ENCODE measurements around the gene NEDD8. TPM values are rescaled to one million over a fixed set of nuclear protein-coding genes. Genes with fewer than 3 reads are reported as not detected.

NEDD8 gene
- total RNA-seq = 10 to 100 TPM; 28.7 to 77.6 TPM

GRCh38 chr14:24232121-24232644 is at the start of gene NEDD8:
Gene NEDD8 (minus strand): TSS chr14:24232367. CDS start chr14:24232267, 100 bp downstream.
- intact Hi-C loops (cut with DNase I) = no loop called here
- Histone ChIP-seq H3K9me3 (no peaks in the 10 kb centered on the region), H3K4me1 (peaks cover 36% of the 10 kb centered on the region), H3K27ac (peak within 1 kb of the TSS; percentile 77 to 94 (median 84)), H3K27me3 (no peaks in the 10 kb centered on the region), H3K4me3 (peak within 1 kb of the TSS; percentile 76 to 86), H3K36me3 (replicated peaks in 1 of 2; ENCODE audit: insufficient read depth in 1 of 2, low read depth in 2 of 2) (peaks cover 0 to 8% of the 10 kb centered on the region in 2 donors)
- DNase-seq (peak; percentile 86 to 91 (median 88)), ATAC-seq (peak; percentile 92)
- TF ChIP-seq, protein P1, sequence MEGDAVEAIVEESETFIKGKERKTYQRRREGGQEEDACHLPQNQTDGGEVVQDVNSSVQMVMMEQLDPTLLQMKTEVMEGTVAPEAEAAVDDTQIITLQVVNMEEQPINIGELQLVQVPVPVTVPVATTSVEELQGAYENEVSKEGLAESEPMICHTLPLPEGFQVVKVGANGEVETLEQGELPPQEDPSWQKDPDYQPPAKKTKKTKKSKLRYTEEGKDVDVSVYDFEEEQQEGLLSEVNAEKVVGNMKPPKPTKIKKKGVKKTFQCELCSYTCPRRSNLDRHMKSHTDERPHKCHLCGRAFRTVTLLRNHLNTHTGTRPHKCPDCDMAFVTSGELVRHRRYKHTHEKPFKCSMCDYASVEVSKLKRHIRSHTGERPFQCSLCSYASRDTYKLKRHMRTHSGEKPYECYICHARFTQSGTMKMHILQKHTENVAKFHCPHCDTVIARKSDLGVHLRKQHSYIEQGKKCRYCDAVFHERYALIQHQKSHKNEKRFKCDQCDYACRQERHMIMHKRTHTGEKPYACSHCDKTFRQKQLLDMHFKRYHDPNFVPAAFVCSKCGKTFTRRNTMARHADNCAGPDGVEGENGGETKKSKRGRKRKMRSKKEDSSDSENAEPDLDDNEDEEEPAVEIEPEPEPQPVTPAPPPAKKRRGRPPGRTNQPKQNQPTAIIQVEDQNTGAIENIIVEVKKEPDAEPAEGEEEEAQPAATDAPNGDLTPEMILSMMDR (IDR thresholded peaks at IDR 0.05) = no peak
- TF ChIP-seq POLR2A (IDR thresholded peaks at IDR 0.05) = peak in 2 of 3 donors; percentile 45 to 71
- 0% methylated on average over 9 to 30 of the region's 30 CpGs for WGBS, 2 donors

DNA sequence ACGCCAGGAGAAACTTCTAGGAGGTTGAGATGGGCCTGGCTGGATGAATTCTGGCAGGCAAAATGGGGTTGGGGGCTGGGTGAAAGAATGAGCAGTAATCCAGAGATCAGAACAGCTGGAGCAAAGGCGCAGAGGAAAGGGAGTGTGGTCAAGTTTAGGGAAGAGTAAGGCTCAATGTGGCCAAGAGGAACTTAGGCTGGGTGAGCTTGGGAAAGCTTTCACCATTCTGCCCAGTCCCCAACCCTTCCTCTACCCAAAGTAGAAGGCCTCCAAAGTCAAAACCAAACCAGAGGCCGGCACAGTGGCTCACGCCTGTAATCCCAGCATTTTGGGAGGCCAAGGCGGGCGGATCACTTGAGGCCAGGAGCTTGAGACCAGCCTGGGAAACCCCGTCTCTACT is 49.5 kb upstream of the NEDD8 start:
- Histone ChIP-seq H3K27me3 (no peaks in the 10 kb centered on the region), H3K9me3 (no peaks in the 10 kb centered on the region), H3K4me1 (peaks cover 11% of the 10 kb centered on the region), H3K36me3 (replicated peaks in 1 of 2; ENCODE audit: insufficient read depth in 1 of 2, low read depth in 2 of 2) (no peaks in the 10 kb centered on the region), H3K4me3 (no peak overlapping the region), H3K27ac (no peak overlapping the region)
- WGBS, 2 donors = 77 to 82% methylated on average over 7 of the region's 7 CpGs
- TF ChIP-seq, protein P1 (IDR thresholded peaks at IDR 0.05) = no peak
- no peak for TF ChIP-seq POLR2A (IDR thresholded peaks at IDR 0.05)
- DNase-seq (no peak), ATAC-seq (no peak)
- intact Hi-C loops (cut with DNase I) = no loop called here

- no peak for ATAC-seq
- Histone ChIP-seq H3K9me3 (no peaks in the 10 kb centered on the region), H3K4me1 (peaks cover 11% of the 10 kb centered on the region), H3K36me3 (replicated peaks in 1 of 2; ENCODE audit: insufficient read depth in 1 of 2, low read depth in 2 of 2) (no peaks in the 10 kb centered on the region), H3K4me3 (no peak overlapping the region), H3K27ac (no peak overlapping the region), H3K27me3 (no peaks in the 10 kb centered on the region)
- intact Hi-C loops (cut with DNase I) = no loop called here
- 86 to 89% methylated on average over 6 of the region's 6 CpGs for WGBS, 2 donors
- TF ChIP-seq POLR2A (IDR thresholded peaks at IDR 0.05) = no peak
- TF ChIP-seq, protein P1 (IDR thresholded peaks at IDR 0.05) = no peak
- DNase-seq = no peak
Measured at GRCh38 chr14:24280797-24281460, 48.8 kb upstream of the NEDD8 start.

GRCh38 chr14:24279301-24280186 is 47.4 kb upstream of the NEDD8 start:
- Histone ChIP-seq H3K4me3 (no peak overlapping the region), H3K4me1 (peaks cover 19% of the 10 kb centered on the region), H3K9me3 (no peaks in the 10 kb centered on the region), H3K27me3 (no peaks in the 10 kb centered on the region), H3K27ac (peak overlapping the region in 3 of 4 donors; percentile 20 to 62 (median 48)), H3K36me3 (replicated peaks in 1 of 2; ENCODE audit: insufficient read depth in 1 of 2, low read depth in 2 of 2) (no peaks in the 10 kb centered on the region)
- 54 to 56% methylated on average over 11 of the region's 11 CpGs for WGBS, 2 donors
- ATAC-seq = peak; percentile 70
- peak; percentile 42 to 69 (median 63) for DNase-seq
- TF ChIP-seq, protein P1 (IDR thresholded peaks at IDR 0.05) = peak in 5 of 7 experiments; percentile 28 to 54 (median 39)
- TF ChIP-seq POLR2A (IDR thresholded peaks at IDR 0.05) = no peak
- intact Hi-C loops (cut with DNase I) = no loop called here
